ENCODE measurements around the gene PIK3C2B.

DNA sequence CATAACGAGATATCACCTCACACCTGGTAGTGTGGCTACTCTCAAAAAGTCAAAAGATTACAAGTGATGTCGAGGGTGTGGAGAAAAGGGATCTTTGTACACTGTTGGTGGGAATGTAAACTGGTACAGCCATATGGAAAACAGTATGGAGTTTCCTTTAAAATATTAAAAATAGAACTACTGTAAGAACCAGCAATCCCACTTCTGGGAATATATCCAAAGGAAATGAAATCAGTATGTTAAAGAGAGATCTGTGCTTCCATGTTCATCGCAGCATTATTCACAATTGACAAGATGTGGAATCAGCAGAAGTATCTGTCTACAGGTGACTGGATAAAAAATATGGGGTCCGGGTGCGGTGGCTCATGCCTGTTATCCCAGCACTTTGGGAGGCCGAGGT lies 7.6 kb upstream of the PIK3C2B start:
- no peak for TF ChIP-seq EZH2 (IDR thresholded peaks at IDR 0.05; ENCODE audit: low read length)
- TF ChIP-seq, protein P1, sequence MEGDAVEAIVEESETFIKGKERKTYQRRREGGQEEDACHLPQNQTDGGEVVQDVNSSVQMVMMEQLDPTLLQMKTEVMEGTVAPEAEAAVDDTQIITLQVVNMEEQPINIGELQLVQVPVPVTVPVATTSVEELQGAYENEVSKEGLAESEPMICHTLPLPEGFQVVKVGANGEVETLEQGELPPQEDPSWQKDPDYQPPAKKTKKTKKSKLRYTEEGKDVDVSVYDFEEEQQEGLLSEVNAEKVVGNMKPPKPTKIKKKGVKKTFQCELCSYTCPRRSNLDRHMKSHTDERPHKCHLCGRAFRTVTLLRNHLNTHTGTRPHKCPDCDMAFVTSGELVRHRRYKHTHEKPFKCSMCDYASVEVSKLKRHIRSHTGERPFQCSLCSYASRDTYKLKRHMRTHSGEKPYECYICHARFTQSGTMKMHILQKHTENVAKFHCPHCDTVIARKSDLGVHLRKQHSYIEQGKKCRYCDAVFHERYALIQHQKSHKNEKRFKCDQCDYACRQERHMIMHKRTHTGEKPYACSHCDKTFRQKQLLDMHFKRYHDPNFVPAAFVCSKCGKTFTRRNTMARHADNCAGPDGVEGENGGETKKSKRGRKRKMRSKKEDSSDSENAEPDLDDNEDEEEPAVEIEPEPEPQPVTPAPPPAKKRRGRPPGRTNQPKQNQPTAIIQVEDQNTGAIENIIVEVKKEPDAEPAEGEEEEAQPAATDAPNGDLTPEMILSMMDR (optimal IDR thresholded peaks at IDR 0.05 in 1 of 3, IDR thresholded peaks at IDR 0.05 in 1 of 3, conservative IDR thresholded peaks at IDR 0.05 in 1 of 3; ENCODE audit: extremely low read depth in 1 of 3, insufficient read depth in 2 of 3, low read length in 3 of 3), result no peak

Measured in keratinocyte (primary cell).